PFSK-1 (cell line): Measurements from ENCODE around the gene FMN1.

Experiments
- FOXP2 ChIP-seq: optimal IDR thresholded peaks from 2 replicates; pipeline ENCODE3; 2011; ENCODE audit warnings: borderline replicate concordance, control low read depth, inconsistent platforms; ENCODE audit not compliant: insufficient read depth; ENCODE audit errors: extremely low read length, extremely low read depth
- POLR2AphosphoS5 ChIP-seq: IDR thresholded peaks from 2 replicates; pipeline ENCODE4 v1.6.1; 2012; ENCODE audit warnings: low read depth, mild to moderate bottlenecking, control low read depth, low read length, moderate library complexity
- REST ChIP-seq, 2 experiments: IDR thresholded peaks; 2 replicates each; pipeline versions ENCODE4 v1.6.1 to v1.8.0; 2011 to 2012; ENCODE audit warnings: low read depth in 2 of 2, low read length in 2 of 2, control low read depth in 1 of 2, inconsistent platforms in 1 of 2, mild to moderate bottlenecking in 1 of 2, moderate library complexity in 1 of 2; ENCODE audit not compliant: insufficient read depth in 1 of 2
- TAF1 ChIP-seq: IDR thresholded peaks from 2 replicates; pipeline ENCODE4 v1.6.1; 2012; ENCODE audit warnings: low read length, control low read depth, borderline replicate concordance; ENCODE audit not compliant: insufficient read depth

GRCh38 chr15:33119273-33119672 is 75.2 kb downstream of the FMN1 start:
- TF ChIP-seq REST (IDR thresholded peaks at IDR 0.05; ENCODE audit: insufficient read depth in 1 of 2, low read depth in 2 of 2, low read length in 2 of 2) (no peak), FOXP2 (no peak), TAF1 (no peak), POLR2AphosphoS5 (no peak)
